Smooth muscle cell (in vitro differentiated cells): ENCODE results near the gene FAXC. TPM values are rescaled to one million over a fixed set of nuclear protein-coding genes. Genes with fewer than 3 reads are reported as not detected.
A peak's percentile ranks its signal among the peaks of the same experiment; 100 is the strongest.

Source experiments
- DNase-seq: peaks from one replicate; lab custom pipeline; 2025; ENCODE audit not compliant: unreplicated experiment; lab: John Stamatoyannopoulos, UW
- H2AFZ ChIP-seq: fragments of 200-600 bp; sonication (generic); 2 replicates; pipeline ENCODE4 v1.6.0; 2016; ENCODE audit warnings: antibody characterized with exemption, low read depth, mild to moderate bottlenecking
- H3F3A ChIP-seq: fragments of 200-600 bp; sonication (generic); 2 replicates; pipeline ENCODE4 v1.6.0; 2017; ENCODE audit warnings: antibody characterized with exemption, low read depth
- H3K27ac ChIP-seq: fragments of 200-600 bp; sonication (generic); 2 replicates; pipeline ENCODE4 v1.5.1; 2016; ENCODE audit warnings: low read depth, mild to moderate bottlenecking
- H3K27me3 ChIP-seq: fragments of 200-600 bp; sonication (generic); 2 replicates; pipeline ENCODE4 v1.6.1; 2016; ENCODE audit warnings: low read depth, mild to moderate bottlenecking
- H3K36me3 ChIP-seq: fragments of 200-600 bp; sonication (generic); 2 replicates; pipeline ENCODE4 v1.5.1; 2016; ENCODE audit warnings: low read depth
- H3K4me1 ChIP-seq: fragments of 200-600 bp; sonication (generic); 2 replicates; pipeline ENCODE4 v1.5.1; 2016; ENCODE audit warnings: low read depth
- H3K4me2 ChIP-seq: fragments of 200-600 bp; sonication (generic); 2 replicates; pipeline ENCODE4 v1.6.0; 2016; ENCODE audit warnings: mild to moderate bottlenecking
- H3K4me3 ChIP-seq: fragments of 200-600 bp; sonication (generic); 2 replicates; pipeline ENCODE4 v1.5.1; 2016; ENCODE audit warnings: mild to moderate bottlenecking
- H3K79me2 ChIP-seq: fragments of 200-600 bp; sonication (generic); 2 replicates; pipeline ENCODE4 v1.6.0; 2016; ENCODE audit warnings: low read depth, mild to moderate bottlenecking
- H3K9ac ChIP-seq: fragments of 200-600 bp; sonication (generic); 2 replicates; pipeline ENCODE4 v1.6.0; 2016; ENCODE audit warnings: low read depth
- H3K9me3 ChIP-seq: fragments of 200-600 bp; sonication (generic); replicated peaks from 2 replicates; pipeline ENCODE4 v1.5.1; 2016; ENCODE audit warnings: low read depth
- H4K20me1 ChIP-seq: fragments of 200-600 bp; sonication (generic); 2 replicates; pipeline ENCODE4 v1.6.0; 2016; ENCODE audit warnings: low read depth
- CTCF ChIP-seq: fragments of 200-600 bp; sonication (generic); IDR thresholded peaks from 2 replicates; pipeline ENCODE4 v1.5.1; 2017; ENCODE audit warnings: borderline replicate concordance, mild to moderate bottlenecking, antibody characterized with exemption; ENCODE audit not compliant: insufficient read depth, poor library complexity, severe bottlenecking
- WGBS: methylation state at CpG from one replicate; pipeline ENCODE4 v1.1.7; 2016; ENCODE audit warnings: low lambda C conversion rate; 5-methylcytosine and 5-hydroxymethylcytosine counted together
- polyA plus RNA-seq: library from polyadenylated mRNA; unstranded; fragments of >200 nt; fragmentation: Nextera tagmentation; extraction: Ambion mirVana; gene quantifications from 2 replicates; pipeline ENCODE4 v1.2.1, GENCODE V29; 2016
- total RNA-seq: library from RNA; depleted of rRNA; stranded (reverse); fragments of >200 nt; gene quantifications from 2 replicates; pipeline ENCODE4 v1.2.3, GENCODE V29; 2014

FAXC gene
- total and polyA plus RNA-seq, 2 experiments from 2014 or later, result 1.6 to 6.8 TPM

- WGBS, result 48% methylated on average over 2 of the region's 2 CpGs
- Histone ChIP-seq H3K4me1 (peaks cover 7% of the 10 kb centered on the region), H2AFZ (peak overlapping the region; percentile 85), H3K36me3 (no peaks in the 10 kb centered on the region), H3K27me3 (no peaks in the 10 kb centered on the region), H3K4me2 (peak overlapping the region; percentile 82), H3K9me3 (no peaks in the 10 kb centered on the region), H4K20me1 (no peaks in the 10 kb centered on the region), H3K27ac (peak overlapping the region; percentile 67), H3F3A (peaks cover 10% of the 10 kb centered on the region), H3K4me3 (peak overlapping the region; percentile 90), H3K79me2 (no peaks in the 10 kb centered on the region), H3K9ac (peak overlapping the region; percentile 87)
- no peak for DNase-seq
- no peak for TF ChIP-seq CTCF
Observed at GRCh38 chr6:99393366-99393697, 43.9 kb upstream of the FAXC start.

DNA sequence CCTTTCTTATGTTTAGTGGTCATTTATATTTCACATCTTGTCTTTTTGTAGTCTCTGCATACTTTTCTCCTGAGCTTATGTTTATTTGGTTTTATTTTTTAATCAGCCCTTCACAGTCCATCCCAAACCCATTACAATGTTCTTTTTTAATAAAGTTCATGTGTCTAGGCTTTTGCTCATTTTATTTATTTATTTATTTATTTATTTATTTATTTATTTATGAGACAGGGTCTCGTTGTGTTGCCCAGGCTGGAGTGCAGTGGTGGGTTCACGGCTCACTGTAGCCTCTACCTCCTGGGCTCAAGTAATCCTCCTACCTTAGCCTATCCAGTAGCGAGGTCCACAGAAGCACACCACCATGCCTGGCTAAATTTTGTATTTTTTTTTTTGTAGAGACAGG, 41.4 kb upstream of the FAXC start:
- 97% methylated on average over 3 of the region's 3 CpGs for WGBS
- DNase-seq, result no peak

DNA sequence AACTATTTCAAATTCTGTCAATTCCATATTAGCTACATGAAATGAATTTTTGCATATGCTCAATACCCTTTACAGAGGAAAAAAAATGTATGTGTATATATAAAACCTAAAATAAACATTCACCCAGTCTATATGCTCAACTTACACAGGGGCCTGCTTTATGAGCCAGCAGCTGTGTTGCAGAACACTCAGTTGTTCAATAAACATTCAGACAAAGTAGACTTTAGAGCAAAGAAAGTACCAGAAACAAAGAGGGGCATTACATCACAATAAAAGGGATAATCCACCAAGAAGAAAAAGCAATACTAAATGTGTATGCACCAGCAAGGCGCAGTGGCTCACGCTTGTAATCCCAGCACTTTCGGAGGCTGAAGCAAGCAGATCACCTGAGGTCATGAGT, 35.0 kb upstream of the FAXC start:
- no peak overlapping the region for H3K4me3 ChIP-seq
- H2AFZ ChIP-seq, result no peak overlapping the region
- no peaks in the 10 kb centered on the region for H3K27me3 ChIP-seq
- H4K20me1 ChIP-seq, result no peaks in the 10 kb centered on the region
- no peak overlapping the region for H3K4me2 ChIP-seq
- H3K79me2 ChIP-seq, result no peaks in the 10 kb centered on the region
- H3K9me3 ChIP-seq, result no peaks in the 10 kb centered on the region
- TF ChIP-seq CTCF, result no peak
- H3K27ac ChIP-seq, result no peak overlapping the region
- 93% methylated on average over 3 of the region's 3 CpGs for WGBS
- no peaks in the 10 kb centered on the region for H3K4me1 ChIP-seq
- no peaks in the 10 kb centered on the region for H3K36me3 ChIP-seq
- H3F3A ChIP-seq, result no peaks in the 10 kb centered on the region
- no peak overlapping the region for H3K9ac ChIP-seq
- DNase-seq, result no peak

More for the DNA sequence above, 41.4 kb upstream of the FAXC start:
- Histone ChIP-seq H2AFZ (no peak overlapping the region), H3K4me3 (no peak overlapping the region), H3K27ac (no peak overlapping the region), H3K4me2 (no peak overlapping the region), H3K9ac (no peak overlapping the region), H3K79me2 (no peaks in the 10 kb centered on the region), H3F3A (peaks cover 3% of the 10 kb centered on the region), H4K20me1 (no peaks in the 10 kb centered on the region), H3K4me1 (peaks cover 7% of the 10 kb centered on the region), H3K27me3 (no peaks in the 10 kb centered on the region), H3K9me3 (no peaks in the 10 kb centered on the region), H3K36me3 (no peaks in the 10 kb centered on the region)
- TF ChIP-seq CTCF, result no peak

- Histone ChIP-seq H2AFZ (no peak overlapping the region), H3F3A (no peaks in the 10 kb centered on the region), H3K27ac (no peak overlapping the region), H3K4me2 (no peak overlapping the region), H3K36me3 (no peaks in the 10 kb centered on the region), H3K4me3 (no peak overlapping the region), H3K9me3 (no peaks in the 10 kb centered on the region), H4K20me1 (no peaks in the 10 kb centered on the region), H3K79me2 (no peaks in the 10 kb centered on the region), H3K27me3 (no peaks in the 10 kb centered on the region), H3K4me1 (no peaks in the 10 kb centered on the region), H3K9ac (no peak overlapping the region)
- DNase-seq, result no peak
- TF ChIP-seq CTCF, result no peak
Observed at GRCh38 chr6:99378636-99379035, 29.2 kb upstream of the FAXC start.
